Fibroblast of skin of right quadriceps (primary cell): ENCODE data around the gene FSTL4.

ENCODE experiments used
- DNase-seq: peaks from one replicate; pipeline ENCODE4 v3.0.0-alpha.2; 2013

Gene FSTL4

DNA sequence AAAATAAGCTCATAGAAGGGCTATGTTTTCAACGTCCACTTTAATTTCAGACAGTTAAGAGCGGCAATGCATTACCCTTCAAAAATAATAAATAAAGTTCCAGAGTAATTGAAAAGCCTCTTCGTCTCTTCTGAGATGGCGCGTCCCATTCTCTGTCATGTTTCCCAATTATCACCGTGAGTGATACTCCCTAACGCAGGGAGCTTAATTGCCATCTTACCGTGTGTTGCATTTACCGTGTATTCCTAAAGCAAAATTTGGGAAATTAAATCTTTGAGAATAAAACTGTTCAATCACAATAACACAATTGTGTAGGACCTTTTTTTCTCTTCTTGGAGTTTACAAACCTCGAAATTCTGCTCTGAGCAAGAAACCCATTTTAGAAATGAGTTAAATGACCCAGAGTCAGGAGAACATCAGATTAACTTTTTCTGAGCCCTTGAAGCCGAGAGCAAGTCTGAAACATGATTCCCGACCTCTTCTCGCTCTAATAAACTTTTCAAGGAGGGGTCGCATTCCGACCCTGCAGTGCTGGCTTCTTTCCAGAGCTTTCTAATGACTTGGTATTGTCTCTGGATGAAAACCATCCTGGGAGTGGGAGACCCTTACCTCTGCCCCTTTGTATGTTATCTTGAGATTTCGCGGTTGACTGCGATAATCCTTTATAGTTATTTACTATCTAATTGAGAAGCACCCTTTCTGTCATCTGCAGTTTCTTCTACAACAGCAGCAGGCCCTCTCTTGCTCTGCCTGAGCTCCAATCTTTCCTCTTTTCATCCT, 251.5 kb downstream of the FSTL4 start:
- no peak for DNase-seq

DNA sequence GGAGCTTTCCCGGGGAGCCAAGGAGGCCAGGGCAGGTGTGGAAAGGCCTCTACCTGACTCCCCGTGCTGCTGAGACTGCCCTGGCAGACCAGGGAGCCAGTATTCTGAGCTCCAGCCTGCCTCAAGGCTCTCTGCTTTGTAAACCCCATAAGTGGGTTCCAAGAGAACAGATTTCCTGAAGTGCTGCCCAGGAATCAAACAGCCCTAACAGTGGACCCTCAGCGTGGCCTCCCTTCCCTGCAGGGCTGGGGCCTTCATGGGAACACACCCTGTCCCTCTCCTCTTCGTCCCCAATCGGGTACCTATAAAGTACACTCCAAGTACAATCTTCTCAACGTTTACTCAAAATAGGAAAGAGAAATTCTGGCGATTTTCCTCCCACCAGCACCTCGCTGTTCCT, 252.5 kb downstream of the FSTL4 start:
- DNase-seq, result no peak

GRCh38 chr5:133358271-133358670, 254.1 kb downstream of the FSTL4 start:
- DNase-seq, result no peak

DNA sequence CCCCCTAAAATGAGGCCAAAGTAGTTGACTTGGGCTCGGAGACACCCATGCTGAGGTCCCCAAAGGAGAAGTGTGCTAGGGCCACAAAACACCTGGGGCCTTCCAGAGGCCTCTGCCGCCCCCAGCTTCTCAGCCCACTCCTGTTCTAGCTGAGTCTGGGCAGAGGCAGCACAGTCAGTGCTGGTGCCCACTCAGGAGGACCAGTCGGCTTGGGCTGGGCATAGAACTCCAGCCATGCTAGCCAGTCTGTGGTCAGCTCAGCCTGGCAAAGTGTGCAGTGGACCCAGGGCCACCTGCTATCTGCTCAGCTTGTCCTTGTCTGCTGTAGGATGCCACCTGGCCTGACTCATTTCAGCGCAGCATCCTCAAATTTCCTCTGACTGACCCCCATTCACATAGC, 254.6 kb downstream of the FSTL4 start:
- no peak for DNase-seq

DNA sequence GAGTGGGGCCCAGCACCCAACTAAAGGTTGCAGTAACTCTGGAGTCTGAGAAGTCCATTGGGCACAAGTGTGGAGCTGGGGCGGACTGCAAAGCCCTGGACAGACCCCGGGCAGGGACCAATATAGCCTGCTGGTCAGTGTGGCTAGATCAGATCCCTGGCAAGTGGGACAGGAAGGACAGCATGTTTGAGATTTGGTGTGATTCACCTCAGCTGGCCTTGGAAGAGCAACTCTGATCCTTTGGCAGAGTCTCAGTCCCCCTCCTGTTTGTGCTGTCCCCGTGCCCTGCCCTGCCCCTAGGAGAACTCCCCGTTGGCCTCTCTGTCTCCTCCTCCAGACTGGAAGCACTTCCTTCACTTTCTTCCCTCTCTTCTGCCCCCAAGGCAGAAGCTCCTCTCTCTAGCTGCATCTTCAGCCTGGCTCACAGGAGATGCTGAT, 255.3 kb downstream of the FSTL4 start:
- no peak for DNase-seq

DNA sequence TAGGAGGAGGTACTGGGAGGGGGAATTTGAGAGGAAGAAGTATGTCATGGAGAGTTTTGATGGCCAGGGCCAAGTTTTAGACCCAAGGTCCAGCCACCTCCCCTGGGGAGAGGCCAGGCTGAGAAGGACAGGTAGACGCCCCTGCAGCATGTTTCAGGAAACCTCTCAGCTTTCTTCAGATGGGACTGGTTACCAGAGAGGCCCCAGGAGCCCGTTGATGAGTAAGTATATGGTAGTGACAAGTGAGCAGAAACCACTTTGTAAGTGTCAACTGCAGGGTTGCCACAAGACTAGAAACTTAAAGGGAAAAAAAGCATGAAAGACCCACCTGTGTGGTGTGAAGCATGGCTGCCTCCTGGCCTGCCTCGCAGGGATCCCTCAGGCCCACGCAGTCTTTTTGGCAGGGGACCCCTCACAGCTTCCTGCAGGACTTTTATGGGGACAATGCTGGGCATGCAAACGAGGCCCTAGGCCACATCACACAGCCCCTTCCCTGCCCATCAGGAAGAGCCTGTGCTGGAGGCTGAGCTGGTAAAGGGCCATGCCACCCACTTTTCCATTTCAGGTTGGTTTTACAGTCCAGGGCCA, 255.9 kb downstream of the FSTL4 start:
- DNase-seq, result no peak

DNA sequence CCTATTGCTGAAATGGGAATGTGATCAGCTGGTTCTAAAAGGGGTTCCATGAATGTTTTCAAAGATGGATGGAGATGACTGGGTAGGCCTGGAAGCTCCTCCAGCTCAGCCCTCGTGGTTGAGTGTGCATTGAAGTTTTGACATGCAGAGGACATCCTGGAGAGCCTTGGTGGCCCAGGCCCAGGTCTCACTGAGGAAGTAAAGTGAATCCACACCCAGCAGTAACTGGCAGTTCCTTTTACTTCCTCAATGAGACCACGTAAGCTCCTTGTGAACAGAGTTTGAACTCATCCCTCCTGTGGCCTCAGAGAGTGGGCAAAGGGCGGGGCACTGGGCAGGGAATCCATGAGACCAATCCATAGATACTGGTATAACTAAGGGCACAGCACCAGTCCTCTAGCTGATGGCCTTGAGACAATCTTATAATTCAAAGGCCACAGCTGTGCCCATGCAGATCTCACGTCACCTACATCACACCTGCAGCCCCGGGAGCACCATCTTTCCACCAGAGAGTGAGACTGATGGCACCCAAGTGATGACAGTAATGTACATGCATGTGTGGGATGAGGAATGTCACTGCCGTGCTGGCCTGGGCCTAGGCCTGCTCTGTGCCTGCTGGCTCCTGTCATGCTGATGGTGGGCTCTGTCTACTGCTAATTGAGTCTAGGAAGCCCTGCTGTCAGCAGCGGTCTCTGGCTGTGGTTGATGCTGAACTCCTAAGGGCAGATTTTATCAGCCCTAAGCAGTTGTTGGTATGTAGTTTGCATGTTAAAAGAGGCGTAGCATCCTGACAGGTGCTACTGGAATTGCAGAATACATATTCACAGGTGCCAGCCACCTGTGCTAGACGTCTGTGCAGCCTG, 257.8 kb downstream of the FSTL4 start:
- DNase-seq, result no peak

GRCh38 chr5:133353741-133354140, 258.6 kb downstream of the FSTL4 start:
- DNase-seq, result no peak

DNA sequence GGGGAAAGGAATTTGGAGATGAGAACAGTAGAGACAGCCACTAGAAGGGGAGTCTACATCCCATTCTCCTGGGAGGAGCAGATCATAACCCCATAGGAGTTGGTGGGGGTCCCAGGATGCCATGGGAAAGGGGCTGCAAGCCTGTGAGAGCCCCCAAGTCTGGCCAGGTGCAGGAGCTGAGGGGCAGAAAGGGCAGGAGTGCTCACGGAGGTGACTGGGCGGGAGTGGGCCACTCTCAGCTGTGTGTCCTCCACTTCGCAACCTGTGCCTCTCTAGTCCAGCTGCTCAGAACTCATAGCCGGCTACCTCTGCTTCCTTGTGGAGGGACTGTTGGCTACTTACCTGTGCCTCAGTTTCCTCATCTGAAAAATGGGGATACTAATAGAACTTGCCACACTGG, 263.9 kb downstream of the FSTL4 start:
- DNase-seq, result no peak

DNA sequence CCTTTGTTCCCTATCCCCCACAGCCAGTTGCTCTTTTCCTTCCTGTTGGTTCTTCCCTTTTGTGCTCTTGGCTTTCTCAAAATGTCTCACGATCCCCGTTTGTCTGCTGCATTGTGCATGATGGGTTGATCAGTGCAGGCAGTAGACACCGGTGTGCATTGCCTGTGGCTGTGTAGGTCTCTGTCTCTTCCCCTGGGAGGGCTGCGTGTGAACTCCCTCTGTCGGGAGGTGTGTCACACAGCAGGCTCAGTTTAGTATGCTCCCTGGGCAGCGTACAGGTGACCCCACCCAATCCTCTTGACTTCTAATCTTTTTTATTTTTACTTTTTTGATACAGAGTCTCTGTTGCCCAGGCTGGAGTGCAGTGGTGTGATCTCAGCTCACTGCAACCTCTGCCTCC, 265.3 kb downstream of the FSTL4 start:
- no peak for DNase-seq

- no peak for DNase-seq
Measured at GRCh38 chr5:133344266-133344665, 268.1 kb downstream of the FSTL4 start.

GRCh38 chr5:133343196-133343595, 269.1 kb downstream of the FSTL4 start:
- no peak for DNase-seq

GRCh38 chr5:133341915-133342710, 270.2 kb downstream of the FSTL4 start:
- DNase-seq, result no peak

DNA sequence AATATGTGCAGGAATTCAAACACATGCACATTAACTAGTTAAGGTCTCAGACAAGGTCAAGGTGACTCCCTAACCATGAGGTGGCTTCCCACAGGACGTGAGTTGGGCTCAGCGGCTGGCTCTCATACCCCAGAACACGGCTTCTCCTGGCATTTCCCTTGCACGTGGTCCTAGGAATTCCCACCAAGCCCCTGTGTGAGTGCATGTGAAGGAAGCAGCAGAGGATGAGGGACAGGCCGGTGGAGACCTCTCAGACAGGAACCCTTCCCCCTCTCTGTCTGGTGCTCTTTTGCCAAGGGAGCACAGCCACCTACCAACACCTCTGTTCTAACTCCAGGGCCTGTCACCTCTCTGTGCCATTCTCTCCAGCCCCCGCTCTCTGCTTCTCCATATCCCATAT, 271.0 kb downstream of the FSTL4 start:
- DNase-seq, result no peak

- no peak for DNase-seq
Measured at GRCh38 chr5:133340822-133341221, 271.5 kb downstream of the FSTL4 start.

- no peak for DNase-seq
Measured at GRCh38 chr5:133340002-133340755, 272.2 kb downstream of the FSTL4 start.

GRCh38 chr5:133338504-133339355, 273.6 kb downstream of the FSTL4 start:
- DNase-seq, result no peak

DNA sequence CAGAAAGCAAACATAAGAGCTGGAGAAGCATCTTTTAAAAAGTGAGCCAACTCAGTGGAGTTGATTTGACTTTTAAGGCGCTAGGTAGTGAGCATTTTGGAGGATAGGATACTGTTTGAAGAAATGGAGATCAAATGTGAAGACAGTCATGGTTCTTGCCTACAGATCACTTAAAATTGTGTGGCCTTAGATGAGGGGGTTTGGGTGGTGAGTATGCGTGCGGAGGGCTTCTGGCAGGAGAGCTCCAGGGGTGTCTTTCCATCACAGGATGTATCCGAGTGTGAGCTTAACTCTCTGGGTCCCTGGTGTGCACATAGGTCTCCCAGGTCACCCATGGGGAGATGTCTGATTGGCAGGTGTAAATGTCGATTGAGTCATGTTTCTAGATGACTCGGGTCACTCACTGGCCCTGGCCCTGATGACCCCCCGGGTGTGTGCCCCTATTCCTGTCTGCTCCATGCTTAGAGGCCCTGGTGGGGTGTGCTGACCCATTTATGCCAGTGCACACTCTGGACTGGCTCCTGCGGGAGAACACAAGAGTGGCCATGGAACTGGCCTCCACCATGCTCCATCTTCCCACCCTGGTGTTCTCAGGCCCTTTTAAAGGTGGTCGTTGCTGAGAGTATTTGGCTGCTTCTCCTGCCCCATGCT, 274.4 kb downstream of the FSTL4 start:
- no peak for DNase-seq

DNA sequence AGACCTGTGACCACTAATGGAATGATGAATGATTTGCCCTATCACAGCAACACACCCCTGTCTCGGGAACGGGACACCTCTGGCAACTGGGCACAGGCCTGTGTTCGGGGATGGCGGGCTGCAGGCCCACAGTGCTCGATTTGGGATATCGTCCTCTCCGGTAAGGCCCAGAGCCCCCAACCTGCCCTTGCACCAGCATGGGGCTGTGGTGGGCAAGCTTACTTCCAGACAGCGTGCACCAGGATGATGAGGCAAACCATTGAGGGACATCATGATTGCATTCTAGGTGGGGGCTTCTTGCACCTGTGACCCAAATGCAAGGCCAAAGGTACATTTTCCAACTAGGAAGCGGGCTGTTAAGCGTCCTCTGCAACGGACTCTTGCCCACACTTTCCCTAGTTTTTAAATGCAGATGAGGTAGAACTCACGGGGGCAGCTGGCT, 275.4 kb downstream of the FSTL4 start:
- no peak for DNase-seq

GRCh38 chr5:133336121-133336968, 276.0 kb downstream of the FSTL4 start:
- DNase-seq, result no peak
